Panc1 (cell line): ENCODE measurements around the gene CA10. TPM values are rescaled to one million over a fixed set of nuclear protein-coding genes. Genes with fewer than 3 reads are reported as not detected.

ENCODE experiments used
- ATAC-seq: fragments of 200-7000 bp; cut with Tn5 transposase; 2 replicates; pipeline ENCODE4 v1.9.1; 2020; ENCODE audit warnings: mild to moderate bottlenecking, moderate library complexity
- BruUV-seq: library from RNA; stranded (reverse); fragments of 400-500 nt; replicated peaks from 2 replicates; lab custom pipeline; 2021; lab: Mats Ljungman, UMichigan
- CTCF ChIA-PET: fragments of 300-600 bp; sonication (Branson Sonifier 250); formaldehyde crosslinking; loops from one replicate; lab custom pipeline; 2022; ENCODE audit warnings: antibody characterized with exemption; lab: Charles Lee
- POLR2A ChIA-PET: fragments of 300-600 bp; sonication (Branson Sonifier 250); formaldehyde crosslinking; loops from one replicate; lab custom pipeline; 2022; ENCODE audit warnings: antibody characterized with exemption; lab: Charles Lee
- DNase-seq: peaks from one replicate; pipeline ENCODE4 v3.0.0-alpha.2; 2010; ENCODE audit warnings: low read depth, low spot score
- H3K27ac ChIP-seq: 2 replicates; pipeline ENCODE4 v1.5.1; 2011; ENCODE audit warnings: mild to moderate bottlenecking, low read length, inconsistent platforms
- H3K27me3 ChIP-seq: fragments of 200-500 bp; sonication (Bioruptor generic); 2 replicates; pipeline ENCODE4 v1.6.0; 2014; ENCODE audit warnings: low read length, inconsistent platforms; ENCODE audit not compliant: control insufficient read depth, insufficient read depth
- H3K36me3 ChIP-seq: fragments of 200-500 bp; sonication (Bioruptor generic); 2 replicates; pipeline ENCODE4 v1.5.1; 2014; ENCODE audit warnings: inconsistent platforms, mild to moderate bottlenecking, low read length, moderate library complexity; ENCODE audit not compliant: control insufficient read depth, insufficient read depth
- H3K4me1 ChIP-seq: 2 replicates; pipeline ENCODE4 v1.5.1; 2011; ENCODE audit warnings: inconsistent platforms, mild to moderate bottlenecking, low read length, moderate library complexity; ENCODE audit not compliant: control insufficient read depth, insufficient read depth
- H3K4me3 ChIP-seq, 2 experiments: 2 replicates each; pipeline ENCODE4 v1.5.1; 2011 to 2012; ENCODE audit warnings: low read depth in 2 of 2, low read length in 2 of 2, mild to moderate bottlenecking in 2 of 2, inconsistent platforms in 1 of 2, moderate library complexity in 1 of 2
- H3K9me3 ChIP-seq: fragments of 200-500 bp; sonication (Bioruptor generic); 2 replicates; pipeline ENCODE4 v1.5.1; 2014; ENCODE audit warnings: low read depth, mild to moderate bottlenecking, inconsistent platforms, low read length, moderate library complexity; ENCODE audit not compliant: control insufficient read depth, insufficient read depth
- CTCF ChIP-seq: fragments of 450-650 bp; IDR thresholded peaks from 2 replicates; pipeline ENCODE4 v1.5.1; 2017; ENCODE audit warnings: mild to moderate bottlenecking
- POLR2AphosphoS5 ChIP-seq: IDR thresholded peaks from 2 replicates; pipeline ENCODE4 v1.6.1; 2012; ENCODE audit warnings: mild to moderate bottlenecking, low read depth, low read length, moderate library complexity
- REST ChIP-seq, 2 experiments: IDR thresholded peaks; 2 replicates each; pipeline ENCODE4 v1.6.1; 2011 to 2012; ENCODE audit warnings: low read depth in 2 of 2, control low read depth in 1 of 2, low read length in 1 of 2, mild to moderate bottlenecking in 1 of 2, moderate library complexity in 1 of 2; ENCODE audit not compliant: insufficient read depth in 1 of 2
- SIN3A ChIP-seq: IDR thresholded peaks from 2 replicates; pipeline ENCODE4 v1.6.1; 2012; ENCODE audit warnings: low read depth, mild to moderate bottlenecking, low read length, moderate library complexity, borderline replicate concordance; ENCODE audit not compliant: insufficient read depth
- TCF7L2 ChIP-seq: IDR thresholded peaks from 2 replicates; pipeline ENCODE4 v1.6.1; 2011; ENCODE audit warnings: mild to moderate bottlenecking, low read depth, low read length, inconsistent platforms
- in situ Hi-C: cut with HindIII; loops from 2 replicates; pipeline ENCODE4 v1.10.0; 2016; ENCODE audit warnings: low sequenced_read_pairs, low pct_unique_long_range_greater_than_20kb
- intact Hi-C: fragments of 100-400 bp; cut with micrococcal nuclease; formaldehyde crosslinking; loops from one replicate; pipeline ENCODE4 v1.10.0; 2022; ENCODE audit not compliant: unreplicated experiment
- total RNA-seq: library from RNA; stranded (reverse); gene quantifications from one replicate; pipeline ENCODE4 v1.2.1, GENCODE V29; 2021; ENCODE audit not compliant: unreplicated experiment

CA10 gene
- total RNA-seq, 1 experiment from 2014 or later = not detected

- intact Hi-C loops = no loop called here
- no peak overlapping the region for H3K27ac ChIP-seq
- ATAC-seq (no peak), DNase-seq (no peak)
- no peak for TF ChIP-seq POLR2AphosphoS5
- TF ChIP-seq SIN3A = no peak
- no peak for TF ChIP-seq REST (IDR thresholded peaks at IDR 0.05; ENCODE audit: insufficient read depth in 1 of 2, low read depth in 2 of 2, low read length in 1 of 2)
- no peak for TF ChIP-seq CTCF
- TF ChIP-seq TCF7L2 = no peak
- CTCF ChIA-PET = no interaction called here
- BruUV-seq = no TSS peak
- no peak overlapping the region for H3K4me3 ChIP-seq
- no peaks in the 10 kb centered on the region for H3K27me3 ChIP-seq
- POLR2A ChIA-PET = no interaction called here
- H3K9me3 ChIP-seq = no peaks in the 10 kb centered on the region
- in situ Hi-C loops = no loop called here
- H3K36me3 ChIP-seq = no peaks in the 10 kb centered on the region
- no peaks in the 10 kb centered on the region for H3K4me1 ChIP-seq
Measured at GRCh38 chr17:52140601-52141000, 17.9 kb downstream of the CA10 start.

GRCh38 chr17:52138752-52139151 is 19.8 kb downstream of the CA10 start:
- Histone ChIP-seq H3K27me3 (no peaks in the 10 kb centered on the region), H3K4me1 (no peaks in the 10 kb centered on the region), H3K4me3 (no peak overlapping the region), H3K36me3 (no peaks in the 10 kb centered on the region), H3K27ac (no peak overlapping the region), H3K9me3 (no peaks in the 10 kb centered on the region)
- DNase-seq = no peak
- no peak for ATAC-seq
- intact Hi-C loops (no loop called here), in situ Hi-C loops (no loop called here)
- no peak for TF ChIP-seq TCF7L2
- no peak for TF ChIP-seq SIN3A
- no peak for TF ChIP-seq CTCF
- TF ChIP-seq REST (IDR thresholded peaks at IDR 0.05; ENCODE audit: insufficient read depth in 1 of 2, low read depth in 2 of 2, low read length in 1 of 2) = no peak
- no peak for TF ChIP-seq POLR2AphosphoS5
- BruUV-seq = no TSS peak
- ChIA-PET CTCF (no interaction called here), POLR2A (no interaction called here)
